ENCODE measurements around the gene ZNRF3. TPM values are rescaled to one million over a fixed set of nuclear protein-coding genes. Genes with fewer than 3 reads are reported as not detected.

ZNRF3 gene
- polyA plus RNA-seq, 3 donors = 0.13 TPM; not detected in 2

- Histone ChIP-seq H2AFZ (ENCODE audit: insufficient read depth, low read depth, low read length, poor library complexity, severe bottlenecking) (no peak overlapping the region), H3K79me2 (ENCODE audit: insufficient read depth, low read length) (no peaks in the 10 kb centered on the region), H3K4me1 (ENCODE audit: control insufficient read depth in 1 of 2, insufficient read depth in 2 of 2, low read length in 2 of 2) (no peaks in the 10 kb centered on the region), H3K27ac (ENCODE audit: low read depth in 1 of 2, low read length in 2 of 2) (no peak overlapping the region), H4K20me1 (ENCODE audit: insufficient read depth, low read length) (no peaks in the 10 kb centered on the region), H3K9me3 (replicated peaks in 1 of 2; ENCODE audit: control insufficient read depth in 1 of 2, insufficient read depth in 1 of 2, low read length in 2 of 2) (no peaks in the 10 kb centered on the region), H3K4me2 (replicated peaks; ENCODE audit: extremely low read depth, low read length, poor library complexity, severe bottlenecking) (no peak overlapping the region), H3K36me3 (replicated peaks in 1 of 2; ENCODE audit: control insufficient read depth in 1 of 2, insufficient read depth in 2 of 2, low read length in 2 of 2) (no peaks in the 10 kb centered on the region), H3K9ac (ENCODE audit: insufficient read depth, low read length, poor library complexity, severe bottlenecking) (no peak overlapping the region), H3K27me3 (ENCODE audit: control insufficient read depth in 2 of 2, insufficient read depth in 2 of 2, low read length in 2 of 2) (no peaks in the 10 kb centered on the region), H3K4me3 (replicated peaks in 1 of 3; ENCODE audit: low read depth in 2 of 3, low read length in 3 of 3) (no peak overlapping the region)
- Mint-ChIP-seq H3K4me3 (no peak overlapping the region), H3K9me3 (no peaks in the 10 kb centered on the region), H3K27me3 (ENCODE audit: low read depth in 3 of 3) (peaks cover 0 to 5% (median 4%) of the 10 kb centered on the region in 3 donors), H3K36me3 (no peaks in the 10 kb centered on the region), H3K27ac (no peak overlapping the region), H3K4me1 (no peaks in the 10 kb centered on the region)
- intact Hi-C loops (cut with micrococcal nuclease) = no loop called here
- DNase-seq = no peak
- 40% methylated on average over 1 of the region's 6 CpGs for WGBS (ENCODE audit: insufficient coverage)
- TF ChIP-seq CTCF (IDR thresholded peaks at IDR 0.05) = no peak
Observed at GRCh38 chr22:28914201-28914600, 30.8 kb downstream of the ZNRF3 start.

GRCh38 chr22:28915969-28916368, 32.6 kb downstream of the ZNRF3 start:
- intact Hi-C loops (cut with micrococcal nuclease) = no loop called here

More at GRCh38 chr22:28915969-28916368, 32.6 kb downstream of the ZNRF3 start:
- no peaks in the 10 kb centered on the region for H3K27me3 ChIP-seq (ENCODE audit: control insufficient read depth in 2 of 2, insufficient read depth in 2 of 2, low read length in 2 of 2)
- no peaks in the 10 kb centered on the region for H4K20me1 ChIP-seq (ENCODE audit: insufficient read depth, low read length)
- WGBS (ENCODE audit: insufficient coverage) = 100% methylated on average over 2 of the region's 3 CpGs
- Mint-ChIP-seq H3K36me3 (no peaks in the 10 kb centered on the region), H3K4me3 (no peak overlapping the region), H3K27me3 (ENCODE audit: low read depth in 3 of 3) (peaks cover 0 to 6% (median 5%) of the 10 kb centered on the region in 3 donors), H3K9me3 (no peaks in the 10 kb centered on the region), H3K4me1 (no peaks in the 10 kb centered on the region), H3K27ac (no peak overlapping the region)
- no peak overlapping the region for H3K27ac ChIP-seq (ENCODE audit: low read depth in 1 of 2, low read length in 2 of 2)
- H3K4me1 ChIP-seq (ENCODE audit: control insufficient read depth in 1 of 2, insufficient read depth in 2 of 2, low read length in 2 of 2) = no peaks in the 10 kb centered on the region
- no peak overlapping the region for H2AFZ ChIP-seq (ENCODE audit: insufficient read depth, low read depth, low read length, poor library complexity, severe bottlenecking)
- no peak for DNase-seq
- no peak overlapping the region for H3K9ac ChIP-seq (ENCODE audit: insufficient read depth, low read length, poor library complexity, severe bottlenecking)
- H3K79me2 ChIP-seq (ENCODE audit: insufficient read depth, low read length) = no peaks in the 10 kb centered on the region
- H3K9me3 ChIP-seq (replicated peaks in 1 of 2; ENCODE audit: control insufficient read depth in 1 of 2, insufficient read depth in 1 of 2, low read length in 2 of 2) = no peaks in the 10 kb centered on the region
- no peak overlapping the region for H3K4me2 ChIP-seq (replicated peaks; ENCODE audit: extremely low read depth, low read length, poor library complexity, severe bottlenecking)
- H3K4me3 ChIP-seq (replicated peaks in 1 of 3; ENCODE audit: low read depth in 2 of 3, low read length in 3 of 3) = no peak overlapping the region
- no peaks in the 10 kb centered on the region for H3K36me3 ChIP-seq (replicated peaks in 1 of 2; ENCODE audit: control insufficient read depth in 1 of 2, insufficient read depth in 2 of 2, low read length in 2 of 2)
- TF ChIP-seq CTCF (IDR thresholded peaks at IDR 0.05) = no peak
